ENCODE data around the gene PRKAG2. TPM values are rescaled to one million over a fixed set of nuclear protein-coding genes. Genes with fewer than 3 reads are reported as not detected.

Gene PRKAG2
- total RNA-seq, 2 donors from 2014 or later, result 46.1 to 54.6 TPM

GRCh38 chr7:151507806-151508205, 369.1 kb downstream of the PRKAG2 start:
- ATAC-seq, result no peak
- no peak for DNase-seq
- intact Hi-C loops (cut with DNase I, micrococcal nuclease), result no loop called here

DNA sequence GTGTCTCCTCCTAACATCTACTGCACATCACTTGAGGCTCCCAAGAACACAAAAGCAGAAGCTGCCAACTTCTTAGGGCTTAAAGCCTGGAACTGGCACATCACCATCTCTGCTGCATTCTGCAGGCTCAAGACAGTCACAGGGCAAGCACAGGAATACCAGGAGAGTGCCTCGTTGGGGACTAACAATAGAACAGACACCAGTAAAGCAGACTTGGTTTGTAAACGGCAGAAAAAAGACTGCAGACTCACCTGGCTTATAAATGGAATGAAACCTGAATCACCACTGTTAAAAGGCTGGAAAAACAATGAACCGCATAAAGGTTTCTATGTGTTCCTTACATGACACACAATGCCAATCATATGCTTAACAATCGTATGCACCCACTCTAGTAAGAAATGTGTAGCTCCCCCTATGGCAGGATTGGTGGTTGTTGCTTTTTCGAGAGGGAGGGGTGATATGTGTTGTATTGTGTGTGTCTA, 370.0 kb downstream of the PRKAG2 start:
- no peak for DNase-seq
- intact Hi-C loops (cut with DNase I, micrococcal nuclease), result no loop called here
- ATAC-seq, result no peak

Other genes starting within 250 kb of the PRKAG2 start
- gene GALNTL5, start 79.3 kb upstream of the PRKAG2 start, total RNA-seq, result not detected
- gene GALNT11, start 148.6 kb upstream of the PRKAG2 start, total RNA-seq, result 10 to 100 TPM; 16.3 to 21.0 TPM